ENCODE results near the gene MRPL1. TPM values are rescaled to one million over a fixed set of nuclear protein-coding genes. Genes with fewer than 3 reads are reported as not detected.

The MRPL1 gene
- total RNA-seq, 4 donors from 2014 or later, result 29.2 to 52.0 (median 31.5) TPM

DNA sequence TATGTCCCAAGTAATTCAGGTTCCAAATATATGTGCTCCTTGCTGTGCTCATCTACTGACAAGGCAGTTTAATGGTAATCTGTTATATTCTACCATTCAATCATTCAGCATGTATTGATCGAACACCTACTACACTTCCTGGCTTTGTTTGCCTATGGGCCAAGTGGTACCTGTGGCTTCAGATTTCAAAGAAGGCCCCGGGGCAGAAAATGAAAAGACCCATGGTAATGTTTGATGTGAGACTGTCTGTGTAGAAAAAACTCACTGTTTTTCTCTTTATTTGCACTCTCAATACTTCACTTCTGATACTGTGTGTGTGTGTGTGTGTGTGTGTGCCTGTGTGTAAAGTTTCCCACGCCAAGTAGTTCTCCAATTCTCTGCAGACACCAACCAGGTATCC lies 133.4 kb downstream of the MRPL1 start:
- Histone ChIP-seq H3K4me3 (no peak overlapping the region), H3K36me3 (no peaks in the 10 kb centered on the region), H3K9me3 (no peaks in the 10 kb centered on the region), H3K4me1 (peaks cover 0 to 4% of the 10 kb centered on the region in 2 donors), H3K27ac (no peak overlapping the region), H3K27me3 (no peaks in the 10 kb centered on the region)
- intact Hi-C loops (cut with DNase I; ENCODE audit: low total_unique reads) (no loop called here), in situ Hi-C loops (cut with MboI; ENCODE audit: low sequenced_read_pairs in 4 of 4) (no loop called here)
- TF ChIP-seq, protein P1, sequence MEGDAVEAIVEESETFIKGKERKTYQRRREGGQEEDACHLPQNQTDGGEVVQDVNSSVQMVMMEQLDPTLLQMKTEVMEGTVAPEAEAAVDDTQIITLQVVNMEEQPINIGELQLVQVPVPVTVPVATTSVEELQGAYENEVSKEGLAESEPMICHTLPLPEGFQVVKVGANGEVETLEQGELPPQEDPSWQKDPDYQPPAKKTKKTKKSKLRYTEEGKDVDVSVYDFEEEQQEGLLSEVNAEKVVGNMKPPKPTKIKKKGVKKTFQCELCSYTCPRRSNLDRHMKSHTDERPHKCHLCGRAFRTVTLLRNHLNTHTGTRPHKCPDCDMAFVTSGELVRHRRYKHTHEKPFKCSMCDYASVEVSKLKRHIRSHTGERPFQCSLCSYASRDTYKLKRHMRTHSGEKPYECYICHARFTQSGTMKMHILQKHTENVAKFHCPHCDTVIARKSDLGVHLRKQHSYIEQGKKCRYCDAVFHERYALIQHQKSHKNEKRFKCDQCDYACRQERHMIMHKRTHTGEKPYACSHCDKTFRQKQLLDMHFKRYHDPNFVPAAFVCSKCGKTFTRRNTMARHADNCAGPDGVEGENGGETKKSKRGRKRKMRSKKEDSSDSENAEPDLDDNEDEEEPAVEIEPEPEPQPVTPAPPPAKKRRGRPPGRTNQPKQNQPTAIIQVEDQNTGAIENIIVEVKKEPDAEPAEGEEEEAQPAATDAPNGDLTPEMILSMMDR (IDR thresholded peaks at IDR 0.05 in 4 of 5, conservative IDR thresholded peaks at IDR 0.05 in 1 of 5), result no peak
- TF ChIP-seq POLR2A (IDR thresholded peaks at IDR 0.05), result no peak
- ATAC-seq (no peak), DNase-seq (no peak)

DNA sequence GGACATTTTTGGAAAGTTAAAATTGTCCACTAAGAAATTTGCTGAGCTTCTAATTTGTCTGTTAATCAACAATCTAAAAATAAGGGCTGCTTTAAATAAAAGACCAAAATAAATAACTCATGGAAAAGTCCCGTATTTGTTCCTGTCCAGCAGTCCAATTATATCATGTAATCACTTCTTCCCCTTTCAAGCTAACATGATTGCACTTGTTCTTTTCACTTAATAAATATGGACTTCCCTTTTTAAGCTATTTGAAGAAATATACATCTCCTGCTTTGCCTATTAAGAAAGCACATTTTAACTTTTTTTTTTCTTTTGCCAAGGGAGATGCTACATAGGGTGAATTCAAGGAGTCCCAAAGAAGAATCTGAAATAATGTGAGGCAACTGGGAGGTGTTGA lies 138.9 kb downstream of the MRPL1 start:
- TF ChIP-seq POLR2A (IDR thresholded peaks at IDR 0.05), result no peak
- Histone ChIP-seq H3K9me3 (no peaks in the 10 kb centered on the region), H3K36me3 (no peaks in the 10 kb centered on the region), H3K27me3 (no peaks in the 10 kb centered on the region), H3K4me3 (no peak overlapping the region), H3K27ac (no peak overlapping the region), H3K4me1 (no peaks in the 10 kb centered on the region)
- intact Hi-C loops (cut with DNase I; ENCODE audit: low total_unique reads) (no loop called here), in situ Hi-C loops (cut with MboI; ENCODE audit: low sequenced_read_pairs in 4 of 4) (no loop called here)
- ATAC-seq (no peak), DNase-seq (no peak)

DNA sequence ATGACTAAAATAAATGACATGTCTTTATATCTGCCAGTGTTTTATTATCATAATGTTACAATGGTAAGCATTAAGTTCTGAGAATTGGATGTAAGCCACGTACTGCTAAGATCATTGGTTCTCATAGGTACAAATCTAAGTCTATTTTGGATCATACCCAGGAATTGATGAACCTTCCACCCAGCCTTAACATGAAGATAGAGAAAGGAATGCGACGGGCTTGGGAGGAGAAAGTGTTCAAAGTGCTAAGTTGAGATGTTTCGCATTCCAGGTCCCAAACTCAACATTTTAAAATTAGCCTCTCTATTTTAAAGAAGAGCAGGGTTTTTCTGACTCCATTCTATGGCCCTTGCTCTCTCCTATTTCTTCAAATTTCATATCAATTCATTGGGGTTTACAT lies 139.6 kb downstream of the MRPL1 start:
- TF ChIP-seq, protein P1 (IDR thresholded peaks at IDR 0.05 in 4 of 5, conservative IDR thresholded peaks at IDR 0.05 in 1 of 5), result no peak
- TF ChIP-seq POLR2A (IDR thresholded peaks at IDR 0.05), result no peak
- no peaks in the 10 kb centered on the region for H3K36me3 ChIP-seq
- no peak overlapping the region for H3K27ac ChIP-seq
- intact Hi-C loops (cut with DNase I; ENCODE audit: low total_unique reads), result no loop called here
- ATAC-seq, result no peak
- no peaks in the 10 kb centered on the region for H3K27me3 ChIP-seq
- no peak overlapping the region for H3K4me3 ChIP-seq
- no peaks in the 10 kb centered on the region for H3K4me1 ChIP-seq
- no peaks in the 10 kb centered on the region for H3K9me3 ChIP-seq
- DNase-seq, result no peak
- in situ Hi-C loops (cut with MboI; ENCODE audit: low sequenced_read_pairs in 4 of 4), result no loop called here

Other genes with a start within 250 kb of the MRPL1 start
- gene CNOT6L, start 43.5 kb upstream of the MRPL1 start, total RNA-seq, result 10 to 100 TPM in 3 of 4 donors, 1 to 10 TPM in 1; 10.0 to 21.1 (median 13.1) TPM
- gene FRAS1, start 194.5 kb downstream of the MRPL1 start, total RNA-seq, result under 1 TPM; 0.39 to 0.64 (median 0.46) TPM